ENCODE data around the gene CARM1.
"Not testable (repeated sequence)": the region's sequence is repeated elsewhere in the genome, so short reads cannot be mapped to it uniquely, and the experiment has no call there.

CARM1 gene

DNA sequence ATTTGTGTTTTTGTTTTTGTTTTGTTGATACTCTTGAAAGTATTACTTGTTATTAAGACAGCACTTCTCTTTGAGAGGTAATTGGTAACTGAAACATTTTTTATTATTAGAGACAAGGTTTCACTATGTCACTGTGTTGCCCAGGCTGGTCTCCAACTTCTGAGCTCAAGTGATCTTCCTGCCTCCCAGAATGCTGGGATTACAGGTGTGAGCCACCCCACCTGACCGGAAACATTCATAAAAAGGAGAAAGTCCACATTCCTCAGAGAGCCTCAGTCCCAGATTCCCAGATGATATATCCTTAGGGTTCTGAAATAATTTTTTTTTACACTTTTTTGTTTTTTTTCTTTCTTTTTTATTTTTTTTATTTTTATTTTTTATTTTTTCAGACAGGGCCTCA, 2.7 kb downstream of the CARM1 start:
- no peak for DNase-seq (ENCODE audit: low read depth)

DNA sequence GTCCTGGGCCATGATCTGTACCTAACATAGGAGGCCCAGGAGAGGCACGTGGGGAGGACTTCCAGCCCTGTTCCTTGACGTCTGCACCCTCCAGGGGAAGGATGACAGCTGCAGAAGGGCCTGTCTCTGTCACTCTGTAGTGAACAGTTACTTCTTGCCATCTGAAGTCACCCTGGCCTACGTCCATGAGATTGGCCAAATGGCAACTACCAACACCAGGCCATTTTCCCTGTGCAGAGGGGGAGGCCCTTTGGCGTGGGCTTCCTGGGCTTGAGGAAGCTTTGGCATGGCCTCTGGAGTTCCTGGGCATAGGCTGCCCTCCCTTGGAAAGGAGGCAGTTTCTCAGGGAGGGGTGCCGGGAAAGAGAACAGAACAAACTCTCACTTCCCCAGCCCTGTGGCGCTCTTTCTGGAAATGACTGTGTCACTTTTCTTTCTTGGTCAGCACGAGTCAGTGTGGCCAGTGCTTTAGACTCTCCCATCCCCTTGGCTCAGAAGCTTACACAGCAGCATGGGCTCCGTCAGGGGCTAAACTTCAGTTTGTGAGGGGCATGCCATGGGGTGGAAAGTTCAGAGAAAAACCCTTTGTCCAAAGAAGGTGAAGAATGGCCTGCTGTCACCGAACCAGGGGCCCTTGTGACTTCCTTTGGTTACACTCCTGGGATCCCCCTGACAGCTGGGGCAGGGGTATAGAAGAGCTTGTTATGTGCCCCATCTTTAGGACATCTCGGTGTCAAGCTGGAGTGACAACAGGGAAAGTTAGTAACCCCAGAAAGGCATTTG, 5.3 kb downstream of the CARM1 start:
- DNase-seq (ENCODE audit: low read depth) = no peak

GRCh38 chr19:10877608-10878007, 6.3 kb downstream of the CARM1 start:
- DNase-seq (ENCODE audit: low read depth) = not testable (repeated sequence)

DNA sequence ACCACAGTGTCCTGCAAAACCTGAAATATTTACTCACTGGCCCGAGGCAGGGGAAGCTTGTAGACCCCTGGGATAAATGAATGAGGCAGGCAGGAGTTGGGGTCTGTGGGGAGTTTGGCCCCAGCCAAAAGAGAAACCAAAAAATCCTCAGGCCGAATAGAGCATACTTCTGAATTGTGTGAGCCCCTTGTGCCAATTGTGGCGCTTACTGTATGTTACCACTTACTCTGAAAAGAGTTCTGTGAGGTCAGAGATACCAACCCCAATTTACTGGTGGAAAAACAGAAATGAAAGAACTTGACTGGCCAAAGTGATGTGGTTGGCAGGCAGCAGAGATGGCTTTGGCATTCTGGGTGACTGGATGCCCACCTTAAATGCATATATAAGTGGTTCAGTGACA, 6.9 kb downstream of the CARM1 start:
- no peak for DNase-seq (ENCODE audit: low read depth)

DNA sequence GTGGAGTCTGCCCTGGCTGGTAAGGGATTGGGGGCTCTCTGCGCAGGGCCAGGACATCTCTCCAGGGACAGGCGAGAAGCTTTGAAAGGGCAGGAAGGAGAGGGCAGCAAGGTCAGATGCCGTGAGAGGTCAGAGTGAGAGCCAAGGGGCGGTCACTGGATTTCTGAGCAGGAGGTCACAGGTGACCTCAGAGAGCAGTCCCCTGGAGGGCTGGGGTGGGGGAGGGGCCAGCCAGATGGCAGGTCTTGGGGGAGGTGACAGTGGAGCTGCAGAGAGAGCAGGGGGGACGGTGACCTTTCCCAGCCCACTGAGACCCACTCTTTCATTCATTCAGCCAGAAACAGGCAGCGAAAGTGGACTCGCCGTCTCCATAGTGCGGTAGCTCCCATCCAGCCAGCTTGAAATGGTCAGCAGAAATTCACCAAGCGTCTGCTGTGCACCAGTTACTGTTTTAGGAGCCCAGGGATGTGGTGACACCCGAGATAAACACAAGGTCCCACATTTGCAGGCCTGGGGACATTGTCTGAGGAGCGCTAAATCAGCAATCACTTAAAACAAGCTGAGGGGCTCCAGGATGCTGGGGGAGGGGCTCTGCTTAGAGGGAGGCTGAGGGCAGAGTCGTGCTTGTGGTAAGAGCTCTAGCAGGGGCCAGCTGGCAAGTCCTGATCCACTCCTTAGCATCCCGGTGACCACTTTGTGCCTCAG, 10.2 kb downstream of the CARM1 start:
- no peak for DNase-seq (ENCODE audit: low read depth)

DNA sequence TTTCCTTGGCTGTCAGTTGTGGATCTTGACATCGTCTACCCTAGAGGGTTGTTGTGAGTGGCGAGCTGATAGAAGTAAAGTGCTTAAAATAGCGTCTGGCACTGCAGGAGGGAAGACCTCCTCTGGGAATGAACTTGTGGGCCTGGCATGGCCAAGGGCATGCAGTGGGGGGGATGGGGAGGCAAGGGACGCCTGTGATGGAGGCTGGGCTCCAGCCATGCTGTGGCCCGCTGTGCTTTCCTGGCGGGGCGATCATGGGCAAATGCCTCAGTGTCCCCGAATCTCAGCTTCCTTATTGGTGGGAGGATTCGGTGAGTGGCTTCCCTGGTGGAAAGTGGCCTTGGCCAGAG, 10.7 kb downstream of the CARM1 start:
- DNase-seq (ENCODE audit: low read depth) = no peak

DNA sequence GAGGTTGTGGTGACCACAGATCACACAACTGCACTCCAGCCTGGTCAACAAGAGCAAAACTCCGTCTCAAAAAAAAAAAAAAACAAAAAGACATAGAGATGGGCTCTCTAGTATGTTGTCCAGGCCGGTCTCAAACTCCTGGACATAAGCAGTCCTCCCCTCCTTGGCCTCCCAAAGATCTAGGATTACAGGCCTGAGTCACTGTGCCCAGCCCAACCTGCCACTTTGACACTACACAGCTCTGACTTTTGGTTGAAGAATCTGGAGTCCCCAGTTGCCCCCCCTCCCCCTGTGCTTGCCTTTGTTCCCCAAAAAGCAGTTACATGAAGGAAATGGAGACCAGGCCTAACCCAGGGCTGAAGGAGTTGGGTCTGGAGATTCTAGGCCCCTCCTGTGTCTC, 12.9 kb downstream of the CARM1 start:
- DNase-seq (ENCODE audit: low read depth) = peak; percentile 70

DNA sequence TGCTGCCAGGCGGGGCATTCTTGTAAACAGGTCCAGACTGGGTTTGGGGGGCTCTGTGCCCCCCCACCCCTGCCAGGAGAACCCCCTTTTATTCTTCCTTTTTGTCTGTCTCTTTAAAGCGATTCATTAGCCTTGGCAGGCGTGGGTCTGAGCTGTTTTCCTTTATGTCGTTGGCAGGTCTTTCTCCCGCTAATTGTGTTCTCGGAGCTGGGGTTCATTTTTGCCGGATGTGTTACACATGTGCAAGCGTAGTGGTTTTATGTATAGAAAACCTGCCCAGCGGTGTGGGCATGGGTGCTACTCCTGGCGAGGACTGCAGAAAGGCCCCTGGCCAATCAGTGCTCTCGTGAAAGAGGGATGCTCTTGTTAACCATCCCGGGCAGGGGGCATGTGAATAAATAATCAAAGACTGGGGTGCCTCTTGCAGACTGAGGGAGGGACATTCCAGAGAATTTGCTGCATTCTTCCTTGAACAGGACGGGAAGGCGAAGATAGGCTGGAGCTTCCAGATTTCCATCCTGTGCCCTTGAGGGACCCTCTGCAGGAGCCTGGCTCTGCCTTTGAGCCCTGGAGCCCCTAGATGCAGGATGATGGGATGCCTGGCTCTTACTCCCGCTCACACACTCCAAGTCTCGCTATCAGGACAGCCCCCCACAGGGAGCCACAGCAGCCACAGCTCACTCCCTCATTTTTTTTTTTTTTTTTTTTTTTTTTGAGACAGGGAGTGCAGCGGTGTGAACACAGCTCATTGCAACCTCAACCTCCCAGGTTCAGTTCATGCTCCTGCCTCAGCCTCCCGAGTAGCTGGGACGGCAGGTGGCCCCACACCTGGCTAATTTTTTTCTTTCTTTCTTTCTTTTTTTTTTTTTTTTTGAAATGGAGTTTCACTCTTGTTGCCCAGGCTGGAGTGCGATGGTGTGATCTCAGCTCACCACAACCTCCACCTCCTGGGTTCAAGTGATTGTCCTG, 14.1 kb downstream of the CARM1 start:
- DNase-seq (ENCODE audit: low read depth) = no peak

GRCh38 chr19:10887616-10888367, 16.4 kb downstream of the CARM1 start:
- no peak for DNase-seq (ENCODE audit: low read depth)

GRCh38 chr19:10888421-10888866, 17.1 kb downstream of the CARM1 start:
- no peak for DNase-seq (ENCODE audit: low read depth)

- DNase-seq (ENCODE audit: low read depth) = no peak
Observed at GRCh38 chr19:10889880-10890279, 18.5 kb downstream of the CARM1 start.

DNA sequence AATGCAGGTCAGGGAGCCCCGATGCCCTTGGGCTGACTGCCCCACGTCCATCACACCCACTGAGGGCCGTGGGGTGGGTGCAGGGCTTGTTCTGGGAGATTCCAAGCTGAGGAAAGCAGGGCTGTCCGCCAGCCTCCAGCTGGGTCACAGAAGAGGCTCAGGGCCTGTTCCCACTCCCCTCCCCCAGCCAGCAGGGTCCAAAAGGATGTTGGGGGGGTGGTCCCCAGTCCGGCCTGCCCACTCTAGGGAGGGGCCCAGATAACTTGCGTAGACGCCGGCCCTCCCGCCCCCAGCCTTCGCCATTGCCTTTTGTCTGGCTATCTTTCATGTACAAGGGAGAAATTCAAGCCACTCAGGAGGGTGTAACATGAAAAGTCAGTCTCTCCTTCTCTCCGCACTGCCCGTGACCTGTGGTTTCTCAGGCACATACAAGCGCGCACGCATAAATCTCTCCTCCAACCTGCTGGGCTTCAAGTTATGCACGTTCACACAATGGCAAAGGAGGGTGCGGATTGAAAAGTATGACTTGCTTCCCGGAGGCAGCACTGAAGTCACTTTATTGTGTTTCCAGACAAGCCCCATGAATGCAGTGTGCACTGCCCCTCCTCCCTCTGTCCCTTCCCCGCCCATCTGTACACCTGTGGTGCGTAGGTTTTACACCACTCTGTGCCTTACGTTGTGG, 20.2 kb downstream of the CARM1 start:
- no peak for DNase-seq (ENCODE audit: low read depth)

DNA sequence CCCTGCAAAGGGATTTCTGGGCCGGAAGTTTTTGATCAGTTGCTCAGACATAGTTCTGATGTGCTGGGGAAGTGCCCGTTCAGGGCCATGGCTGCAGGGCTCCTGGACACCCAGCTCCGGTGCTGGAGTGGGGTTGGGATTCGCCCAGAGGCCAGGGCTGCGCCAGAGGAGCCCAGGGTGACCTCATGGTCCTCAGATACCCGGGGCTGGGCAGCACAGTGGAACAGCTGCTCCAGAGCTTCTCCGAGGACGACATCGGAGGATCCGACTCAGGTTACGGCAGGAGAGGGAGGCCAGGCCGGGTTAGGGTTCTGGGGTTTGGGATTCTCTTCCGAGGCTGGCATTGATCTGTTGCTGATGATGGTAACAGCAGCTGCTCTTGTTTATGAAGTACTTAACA, 20.9 kb downstream of the CARM1 start:
- no peak for DNase-seq (ENCODE audit: low read depth)

GRCh38 chr19:10894911-10895213, 23.5 kb downstream of the CARM1 start:
- no peak for DNase-seq (ENCODE audit: low read depth)

GRCh38 chr19:10895363-10895762, 24.0 kb downstream of the CARM1 start:
- no peak for DNase-seq (ENCODE audit: low read depth)

- DNase-seq (ENCODE audit: low read depth) = no peak
Observed at GRCh38 chr19:10895920-10896319, 24.6 kb downstream of the CARM1 start.

DNA sequence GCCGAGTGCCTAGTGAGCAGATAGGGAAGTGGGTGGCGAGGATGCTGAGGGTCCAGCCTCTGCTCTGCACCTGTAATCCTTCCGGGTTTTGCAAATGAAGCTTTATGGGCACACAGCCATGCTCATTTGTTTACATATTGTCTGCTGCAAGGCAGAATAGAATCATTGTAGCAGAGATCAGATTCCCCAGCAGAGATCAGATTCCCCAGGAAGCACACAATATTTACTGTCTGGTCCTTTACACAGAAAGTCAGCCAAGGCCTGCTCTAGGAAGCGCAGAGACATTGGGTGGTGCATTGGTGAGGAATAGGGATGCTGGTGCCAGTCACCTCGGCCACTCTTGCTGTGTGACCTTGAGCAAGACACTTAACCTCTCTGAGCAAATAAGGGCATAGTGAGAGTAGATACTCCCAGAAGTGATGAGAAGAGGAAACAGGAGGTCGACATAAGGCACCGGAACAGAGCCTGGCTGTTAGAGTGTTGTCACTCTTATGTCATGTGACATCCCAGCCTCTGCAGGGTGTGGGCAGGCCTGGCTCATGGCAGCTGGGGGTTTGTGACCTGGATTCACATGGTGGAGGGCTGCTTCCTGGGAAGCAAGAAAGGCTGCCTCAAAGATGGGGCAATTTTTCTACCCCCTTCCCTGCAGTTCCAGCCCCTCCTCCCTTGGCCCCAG, 25.6 kb downstream of the CARM1 start:
- DNase-seq (ENCODE audit: low read depth) = no peak

DNA sequence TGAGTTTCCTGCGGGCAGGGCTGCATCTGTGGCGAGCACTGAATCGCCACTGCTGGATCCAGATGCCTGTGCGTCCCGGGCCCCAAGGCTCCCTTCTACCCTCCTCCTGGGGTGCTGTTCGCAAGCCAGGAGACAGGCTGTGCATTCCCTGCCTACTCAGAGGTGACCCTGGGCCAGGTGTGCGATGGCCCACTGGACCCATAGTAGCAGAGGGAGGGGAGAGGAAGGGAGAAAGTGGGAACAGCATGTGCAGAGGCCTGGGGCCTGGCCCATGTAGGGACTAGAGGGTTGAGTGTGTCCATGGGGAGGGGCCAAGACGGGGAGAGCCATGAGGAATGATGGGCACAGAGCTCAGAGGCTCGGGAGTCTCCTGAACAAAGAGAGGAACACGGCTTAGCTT, 27.3 kb downstream of the CARM1 start:
- no peak for DNase-seq (ENCODE audit: low read depth)

DNA sequence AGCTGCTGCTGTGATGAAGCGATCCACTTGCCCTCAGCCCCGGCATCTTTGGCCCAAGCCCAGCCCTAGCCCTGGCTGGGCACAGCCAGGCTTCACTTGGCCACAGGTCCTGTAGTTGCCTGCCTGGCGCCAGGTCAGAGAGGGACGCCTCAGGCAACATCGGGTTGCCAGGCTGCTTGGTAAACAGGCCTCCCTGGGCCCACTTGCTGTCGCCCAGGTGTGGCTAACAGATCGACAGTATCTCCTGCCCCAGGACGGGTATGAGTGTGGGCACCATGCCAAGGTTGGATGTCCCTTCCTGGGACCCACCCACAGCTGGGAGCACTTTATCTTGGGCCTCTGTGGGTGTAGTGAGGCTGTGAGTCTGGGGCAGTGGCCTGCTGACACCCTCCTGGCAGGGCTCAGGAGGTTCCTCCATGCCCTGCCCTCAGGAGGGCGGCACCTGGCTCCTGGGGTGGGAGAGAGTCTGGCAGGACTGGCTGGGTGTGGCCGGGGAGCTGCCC, 27.8 kb downstream of the CARM1 start:
- no peak for DNase-seq (ENCODE audit: low read depth)

DNA sequence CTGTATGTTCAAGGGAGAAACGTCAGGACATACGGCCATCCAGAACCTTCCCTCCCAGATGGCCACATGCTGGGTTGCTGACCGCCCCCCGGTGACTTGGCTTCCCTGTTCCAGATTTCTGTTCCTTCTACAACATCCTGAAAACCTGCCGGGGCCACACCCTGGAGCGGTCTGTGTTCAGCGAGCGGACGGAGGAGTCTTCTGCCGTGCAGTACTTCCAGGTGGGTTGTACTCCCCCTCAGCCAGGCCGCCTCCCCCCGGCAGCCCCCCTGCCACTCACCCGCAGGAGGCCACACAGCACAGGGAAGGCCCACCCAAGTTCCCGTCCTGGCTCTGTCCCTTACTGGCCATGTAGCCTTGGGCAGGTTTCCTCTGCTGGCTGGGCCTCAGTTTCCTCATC, 36.6 kb downstream of the CARM1 start:
- DNase-seq (ENCODE audit: low read depth) = no peak

All from stromal cell of bone marrow (primary cell).